Heart left ventricle (tissue), 16 donors: ENCODE measurements around the gene ENKUR. TPM values are rescaled to one million over a fixed set of nuclear protein-coding genes. Genes with fewer than 3 reads are reported as not detected.

Experiments
- ATAC-seq, 4 donors: fragments of 200-7000 bp; cut with Tn5 transposase; one replicate each; pipeline ENCODE4 v1.9.1; 2020 to 2022; ENCODE audit warnings: moderate library complexity in 4 of 4, mild to moderate bottlenecking in 3 of 4, moderate number of reproducible peaks in 1 of 4
- DNase-seq, 5 donors: peaks; one replicate each; pipeline ENCODE4 v3.0.0-alpha.2; 2020
- H3K27ac ChIP-seq, 12 donors: fragments of 200-600 bp; sonication (generic) in 4 of 12; one replicate each; pipeline versions ENCODE4 v1.5.0 to v1.8.0; 2016 to 2022; ENCODE audit warnings: mild to moderate bottlenecking in 2 of 12
- H3K27me3 ChIP-seq, 9 donors: fragments of 200-600 bp; sonication (generic) in 2 of 9; one replicate each; pipeline versions ENCODE4 v1.5.1 to v1.8.0; 2016 to 2022; ENCODE audit warnings: mild to moderate bottlenecking in 3 of 9
- H3K36me3 ChIP-seq, 9 donors: fragments of 200-600 bp; sonication (generic) in 2 of 9; one replicate each; pipeline versions ENCODE4 v1.5.0 to v1.8.0; 2018 to 2022; ENCODE audit warnings: mild to moderate bottlenecking in 2 of 9
- H3K4me1 ChIP-seq, 12 donors: fragments of 200-600 bp; sonication (generic) in 4 of 12; one replicate each; pipeline versions ENCODE4 v1.5.0 to v1.8.0; 2016 to 2022; ENCODE audit warnings: mild to moderate bottlenecking in 3 of 12
- H3K4me3 ChIP-seq, 12 donors: fragments of 200-600 bp; sonication (generic) in 4 of 12; one replicate each; pipeline versions ENCODE4 v1.5.0 to v1.8.0; 2017 to 2022; ENCODE audit warnings: mild to moderate bottlenecking in 9 of 12, moderate library complexity in 4 of 12
- H3K9me3 ChIP-seq, 12 donors: fragments of 200-600 bp; sonication (generic) in 4 of 12; one replicate each; pipeline versions ENCODE4 v1.5.0 to v1.8.0; 2016 to 2022; ENCODE audit warnings: mild to moderate bottlenecking in 1 of 12
- POLR2A ChIP-seq, 2 donors: fragments of 450-650 bp; IDR thresholded peaks; one replicate each; pipeline ENCODE4 v1.6.1; 2017; ENCODE audit warnings: antibody characterized with exemption in 2 of 2, mild to moderate bottlenecking in 2 of 2, moderate library complexity in 2 of 2
- WGBS, 4 donors: extraction: QIAGEN DNeasy Blood & Tissue Kit in 2 of 4; methylation state at CpG; one replicate each; pipeline versions ENCODE4 v1.1.5 to v1.1.7; 2013 to 2018; 5-methylcytosine and 5-hydroxymethylcytosine counted together
- intact Hi-C, 10 donors: fragments of 100-400 bp; cut with DNase I; formaldehyde crosslinking; loops; one replicate each; pipeline versions ENCODE4 v1.11.1 to v1.14.2; 2022
- polyA plus RNA-seq, 2 donors: library from polyadenylated mRNA; stranded (reverse); fragments of 200-250 nt; gene quantifications; one replicate each; pipeline ENCODE4 v1.2.3, GENCODE V29; 2013
- total RNA-seq, 9 donors: library from RNA; depleted of rRNA in 2 of 9; stranded (reverse); fragments of >200 nt in 2 of 9; fragmentation: NEBNext Ultra II Directional in 3 of 9; extraction: Animal tissue kit (Norgen Biotek cat#: 25700) in 3 of 9; gene quantifications; one replicate each; pipeline versions ENCODE4 v1.1.0 to v1.2.4, GENCODE V29; 2016 to 2023
- TF ChIP-seq, protein P1 (sequence below), 12 donors: fragments of 200-600 bp; sonication (generic) in 4 of 12; IDR thresholded peaks; one replicate each; pipeline versions ENCODE4 v1.5.0 to v1.8.0; 2018 to 2022; ENCODE audit warnings: antibody characterized with exemption in 12 of 12, mild to moderate bottlenecking in 5 of 12
- donor health status: ischemic (EF 13 %, LVEDD 7.1; RV severe dilation, severe dysfunction).
- donor health status: healthy with polysubstance abuse.
- donor health status: DM: no; HTN: yes; CAD: no.
- donor health status: DM: no; HTN: no; CAD: no.
- donor health status: ischemic (EF 25% LVEDD 6.9; RV normal size, moderate dysfunction).
- donor health status: ischemic (EF 25% LVEDD 5.7; RV mildly dilated, moderate dysfunction).
- donor health status: healthy.
- donor health status: DM: yes; HTN: yes; CAD: no.
- donor health status: ischemic (EF 35%, LVEDD 5.7; RV mildly dilated, moderate dysfunction).
- donor health status: nonischemic (EF 11% LVEDD 7.7; RV severe dilation, severe dysfunction).
- donor health status: DM: yes; HTN: yes; CAD: no.
- donor health status: PGD.
- donor health status: ischemic (EF 29% LVEDD 5.4; RV normal size, mild dysfunction).
- donor health status: nonischemic (EF 23%, LVEDD 6.1; RV moderate dilation, normal function).

The ENKUR gene
- total and polyA plus RNA-seq, 11 donors, result 0.12 to 0.20 (median 0.19) TPM; not detected in 7

DNA sequence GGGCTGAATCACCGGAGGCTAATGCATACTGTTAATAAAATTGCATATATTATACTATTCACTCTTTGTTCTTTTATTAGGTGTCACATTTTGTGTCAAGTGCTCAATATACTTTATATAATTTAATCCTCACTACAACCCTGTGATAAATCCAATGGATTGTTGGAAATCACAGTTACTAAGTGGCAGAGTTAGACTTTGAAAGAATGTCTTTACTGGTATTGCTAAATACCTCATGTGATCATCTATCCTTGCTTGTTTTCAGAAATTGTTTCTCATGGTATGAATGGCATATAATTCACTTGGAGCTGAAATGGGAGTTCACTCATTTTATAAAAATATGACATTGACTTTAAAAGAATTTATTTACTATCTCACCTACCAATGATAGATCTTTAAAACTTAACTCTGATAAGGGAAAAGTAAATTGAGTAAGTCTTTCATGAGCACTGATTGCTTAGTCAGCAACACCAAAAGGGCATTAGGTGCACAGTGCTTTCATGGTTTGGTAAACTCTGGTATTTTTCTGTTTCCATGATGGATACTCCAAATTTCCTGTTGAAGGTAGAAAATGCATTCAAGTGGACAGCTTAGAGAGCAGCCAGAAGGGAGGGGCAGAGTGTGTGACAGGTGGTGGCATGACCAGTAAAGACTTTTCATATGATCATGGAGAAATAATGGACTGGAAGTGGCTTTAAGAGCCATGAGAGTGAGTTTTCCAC is 22.6 kb downstream of the ENKUR start:
- Histone ChIP-seq H3K27me3 (no peaks in the 10 kb centered on the region), H3K27ac (no peak overlapping the region), H3K9me3 (no peaks in the 10 kb centered on the region), H3K36me3 (no peaks in the 10 kb centered on the region), H3K4me1 (peaks cover 0 to 12% (median 0%) of the 10 kb centered on the region in 12 donors), H3K4me3 (no peak overlapping the region)
- DNase-seq, result no peak
- ATAC-seq, result no peak
- intact Hi-C loops, result loop anchor here in 6 of 10 donors (5.0 to 10.0 kb wide), 2 partner anchors 349 to 351 kb away; no protein-coding TSS in a partner anchor
- TF ChIP-seq, protein P1, sequence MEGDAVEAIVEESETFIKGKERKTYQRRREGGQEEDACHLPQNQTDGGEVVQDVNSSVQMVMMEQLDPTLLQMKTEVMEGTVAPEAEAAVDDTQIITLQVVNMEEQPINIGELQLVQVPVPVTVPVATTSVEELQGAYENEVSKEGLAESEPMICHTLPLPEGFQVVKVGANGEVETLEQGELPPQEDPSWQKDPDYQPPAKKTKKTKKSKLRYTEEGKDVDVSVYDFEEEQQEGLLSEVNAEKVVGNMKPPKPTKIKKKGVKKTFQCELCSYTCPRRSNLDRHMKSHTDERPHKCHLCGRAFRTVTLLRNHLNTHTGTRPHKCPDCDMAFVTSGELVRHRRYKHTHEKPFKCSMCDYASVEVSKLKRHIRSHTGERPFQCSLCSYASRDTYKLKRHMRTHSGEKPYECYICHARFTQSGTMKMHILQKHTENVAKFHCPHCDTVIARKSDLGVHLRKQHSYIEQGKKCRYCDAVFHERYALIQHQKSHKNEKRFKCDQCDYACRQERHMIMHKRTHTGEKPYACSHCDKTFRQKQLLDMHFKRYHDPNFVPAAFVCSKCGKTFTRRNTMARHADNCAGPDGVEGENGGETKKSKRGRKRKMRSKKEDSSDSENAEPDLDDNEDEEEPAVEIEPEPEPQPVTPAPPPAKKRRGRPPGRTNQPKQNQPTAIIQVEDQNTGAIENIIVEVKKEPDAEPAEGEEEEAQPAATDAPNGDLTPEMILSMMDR (IDR thresholded peaks at IDR 0.05), result no peak
- no peak for TF ChIP-seq POLR2A (IDR thresholded peaks at IDR 0.05)
- WGBS, 4 donors, result 92 to 100% (median 96%) methylated on average over 1 of the region's 1 CpG

DNA sequence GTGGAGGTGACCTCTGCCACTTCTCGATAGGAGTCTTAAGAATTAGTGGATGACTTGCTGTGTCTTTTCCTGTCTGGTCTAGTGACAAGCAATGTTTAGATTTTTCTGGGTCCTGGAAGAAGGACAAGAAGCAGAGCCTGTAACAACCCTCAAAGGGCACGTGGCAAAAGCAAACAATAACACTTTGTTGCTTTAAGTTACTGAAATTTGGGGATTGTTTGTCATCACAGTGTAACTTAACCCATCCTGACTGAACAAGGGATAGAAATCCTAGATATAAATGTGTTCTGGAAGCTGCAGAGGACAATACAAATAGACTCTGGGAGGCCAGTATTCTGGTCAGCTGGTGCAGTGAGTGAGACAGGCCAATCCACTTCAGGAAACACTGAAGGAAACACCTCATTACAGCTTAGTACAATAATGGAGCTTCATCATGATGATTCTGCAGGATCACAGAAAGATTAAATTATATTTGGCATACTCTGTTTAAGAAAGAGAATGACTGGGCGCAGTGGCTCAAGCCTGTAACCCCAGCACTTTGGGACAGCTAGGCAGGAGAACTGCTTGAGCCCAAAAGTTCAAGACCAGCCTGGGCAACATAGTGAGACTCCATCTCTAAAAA is 23.3 kb downstream of the ENKUR start:
- ATAC-seq, result no peak
- Histone ChIP-seq H3K4me1 (peaks cover 0 to 12% (median 0%) of the 10 kb centered on the region in 12 donors), H3K36me3 (no peaks in the 10 kb centered on the region), H3K9me3 (no peaks in the 10 kb centered on the region), H3K27ac (no peak overlapping the region), H3K27me3 (no peaks in the 10 kb centered on the region), H3K4me3 (no peak overlapping the region)
- TF ChIP-seq, protein P1 (IDR thresholded peaks at IDR 0.05), result no peak
- no peak for TF ChIP-seq POLR2A (IDR thresholded peaks at IDR 0.05)
- no peak for DNase-seq
- WGBS, 4 donors, result 75 to 87% (median 85%) methylated on average over 3 of the region's 3 CpGs
- intact Hi-C loops, result loop anchor here in 6 of 10 donors (5.0 to 10.0 kb wide), 2 partner anchors 348 to 350 kb away; no protein-coding TSS in a partner anchor

DNA sequence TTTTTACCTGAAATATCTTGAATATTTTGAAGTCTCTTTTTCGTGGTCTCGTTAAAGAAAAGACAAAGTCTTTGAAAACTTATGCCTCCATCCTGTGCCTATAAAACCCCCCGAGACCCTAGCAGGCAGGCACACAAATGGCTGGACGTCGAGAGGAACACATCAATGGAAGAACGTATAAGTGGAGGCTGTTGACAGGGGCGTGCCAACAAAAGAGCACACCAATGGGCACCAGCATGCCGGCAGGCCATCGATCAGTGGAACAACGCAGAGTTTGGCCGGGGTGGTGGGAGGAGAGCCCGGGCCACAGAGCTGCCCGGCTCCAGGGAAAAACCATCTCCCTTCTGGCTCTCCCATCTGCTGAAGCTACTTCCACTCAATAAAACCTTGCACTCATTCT is 24.7 kb downstream of the ENKUR start:
- Histone ChIP-seq H3K36me3 (no peaks in the 10 kb centered on the region), H3K4me1 (peaks cover 0 to 12% (median 0%) of the 10 kb centered on the region in 12 donors), H3K9me3 (no peaks in the 10 kb centered on the region), H3K27me3 (no peaks in the 10 kb centered on the region), H3K4me3 (no peak overlapping the region), H3K27ac (no peak overlapping the region)
- DNase-seq (no peak), ATAC-seq (no peak)
- intact Hi-C loops, result loop anchor here in 7 of 10 donors (2.0 to 10.0 kb wide), 3 partner anchors 346 to 349 kb away; no protein-coding TSS in a partner anchor
- 90 to 94% (median 92%) methylated on average over 13 of the region's 13 CpGs for WGBS, 4 donors
- TF ChIP-seq, protein P1 (IDR thresholded peaks at IDR 0.05), result no peak
- no peak for TF ChIP-seq POLR2A (IDR thresholded peaks at IDR 0.05)

DNA sequence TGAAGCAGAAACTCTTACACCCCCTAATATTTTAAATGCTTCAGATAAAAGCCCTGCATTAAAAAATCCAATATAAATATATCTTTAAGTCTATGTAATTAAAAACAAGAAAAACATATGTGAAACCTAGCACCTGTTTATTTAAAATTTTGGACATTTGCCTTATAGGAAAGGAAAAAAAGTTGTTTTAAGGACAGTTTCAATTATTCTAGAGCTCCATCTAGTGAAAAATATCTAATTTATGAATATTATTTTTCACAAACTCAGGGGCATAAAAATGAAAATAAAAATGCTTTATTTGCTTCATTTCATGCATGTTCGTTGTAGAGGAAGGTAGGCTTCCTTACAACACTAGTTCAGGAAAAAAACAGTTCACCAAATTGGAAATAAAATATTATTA is 26.1 kb downstream of the ENKUR start:
- WGBS, 4 donors, result 36 to 48% (median 45%) methylated on average over 1 of the region's 1 CpG
- intact Hi-C loops, result loop anchor here in 9 of 10 donors (2.0 to 10.0 kb wide), 4 partner anchors 265 to 348 kb away; partner anchors contain the start of gene ARHGAP21 (in 2 of the 9)

More for the DNA sequence above, 26.1 kb downstream of the ENKUR start:
- Histone ChIP-seq H3K27ac (no peak overlapping the region), H3K9me3 (no peaks in the 10 kb centered on the region), H3K4me3 (no peak overlapping the region), H3K4me1 (peaks cover 0 to 14% (median under 1%) of the 10 kb centered on the region in 12 donors), H3K27me3 (no peaks in the 10 kb centered on the region), H3K36me3 (no peaks in the 10 kb centered on the region)
- no peak for DNase-seq
- TF ChIP-seq POLR2A (IDR thresholded peaks at IDR 0.05), result no peak
- TF ChIP-seq, protein P1 (IDR thresholded peaks at IDR 0.05), result peak in 8 of 12 donors; percentile 11 to 53 (median 38)
- no peak for ATAC-seq
